Heart right ventricle (tissue), 16 donors: ENCODE measurements around the gene CHD6. TPM values are rescaled to one million over a fixed set of nuclear protein-coding genes. Genes with fewer than 3 reads are reported as not detected.

ENCODE experiments used
- ATAC-seq, 8 donors: fragments of 200-7000 bp; cut with Tn5 transposase; one replicate each; pipeline ENCODE4 v1.9.1; 2020; ENCODE audit warnings: mild to moderate bottlenecking in 8 of 8, moderate library complexity in 8 of 8, moderate number of reproducible peaks in 1 of 8
- DNase-seq, 2 donors: peaks; one replicate each; pipeline ENCODE4 v3.0.0-alpha.2; 2020
- H3K27ac ChIP-seq, 10 donors: fragments of 200-600 bp; sonication (generic) in 2 of 10; one replicate each; pipeline versions ENCODE4 v1.5.0 to v1.8.0; 2020 to 2022; ENCODE audit warnings: mild to moderate bottlenecking in 3 of 10
- H3K27me3 ChIP-seq, 7 donors: fragments of 200-600 bp; one replicate each; pipeline ENCODE4 v1.8.0; 2021 to 2022; ENCODE audit warnings: mild to moderate bottlenecking in 2 of 7
- H3K36me3 ChIP-seq, 9 donors: fragments of 200-600 bp; sonication (generic) in 1 of 9; one replicate each; pipeline versions ENCODE4 v1.5.0 to v1.8.0; 2020 to 2022; ENCODE audit warnings: mild to moderate bottlenecking in 2 of 9
- H3K4me1 ChIP-seq, 9 donors: fragments of 200-600 bp; sonication (generic) in 1 of 9; one replicate each; pipeline versions ENCODE4 v1.5.0 to v1.8.0; 2020 to 2022; ENCODE audit warnings: mild to moderate bottlenecking in 4 of 9
- H3K4me3 ChIP-seq, 10 donors: fragments of 200-600 bp; sonication (generic) in 2 of 10; one replicate each; pipeline versions ENCODE4 v1.5.0 to v1.8.0; 2020 to 2022; ENCODE audit warnings: mild to moderate bottlenecking in 7 of 10, moderate library complexity in 2 of 10
- H3K9me3 ChIP-seq, 11 donors: fragments of 200-600 bp in 10 of 11; sonication (generic) in 2 of 11; one replicate each; pipeline versions ENCODE4 v1.5.0 to v1.8.0; 2013 to 2022; ENCODE audit warnings: mild to moderate bottlenecking in 2 of 11, control low read depth in 1 of 11, moderate library complexity in 1 of 11
- WGBS, 2 donors: extraction: QIAGEN DNeasy Blood & Tissue Kit; methylation state at CpG; one replicate each; pipeline ENCODE4 v1.1.7; 2013; ENCODE audit warnings: inconsistent platforms in 1 of 2; 5-methylcytosine and 5-hydroxymethylcytosine counted together
- intact Hi-C, 10 donors: fragments of 100-400 bp; cut with DNase I; formaldehyde crosslinking; loops; one replicate each; pipeline versions ENCODE4 v1.11.1 to v1.14.2; 2022
- polyA plus RNA-seq, 2 donors: library from polyadenylated mRNA; stranded (reverse); fragments of 200-250 nt; gene quantifications; one replicate each; pipeline ENCODE4 v1.2.3, GENCODE V29; 2013
- total RNA-seq, 10 donors: library from RNA; stranded (reverse); fragmentation: NEBNext Ultra II Directional in 3 of 10; extraction: Animal tissue kit (Norgen Biotek cat#: 25700) in 3 of 10; gene quantifications; one replicate each; pipeline versions ENCODE4 v1.2.1 to v1.2.4, GENCODE V29; 2021 to 2023
- TF ChIP-seq, protein P1 (sequence below), 9 donors: fragments of 200-600 bp; sonication (generic) in 2 of 9; IDR thresholded peaks; one replicate each; pipeline versions ENCODE4 v1.5.0 to v1.8.0; 2021 to 2022; ENCODE audit warnings: antibody characterized with exemption in 9 of 9, mild to moderate bottlenecking in 5 of 9, moderate library complexity in 1 of 9
- donor health status: Arrhythmogenic right ventricular cardiomyopathy.
- donor health status: ischemic (EF 13 %, LVEDD 7.1; RV severe dilation, severe dysfunction).
- donor health status: healthy with polysubstance abuse.
- donor health status: DM: no; HTN: yes; CAD: no.
- donor health status: DM: no; HTN: no; CAD: no.
- donor health status: ischemic (EF 25% LVEDD 6.9; RV normal size, moderate dysfunction).
- donor health status: ischemic (EF 25% LVEDD 5.7; RV mildly dilated, moderate dysfunction).
- donor health status: healthy.
- donor health status: DM: yes; HTN: yes; CAD: no.
- donor health status: Ischemic cardiomyopathy.
- donor health status: ischemic (EF 35%, LVEDD 5.7; RV mildly dilated, moderate dysfunction).
- donor health status: nonischemic (EF 11% LVEDD 7.7; RV severe dilation, severe dysfunction).
- donor health status: DM: yes; HTN: yes; CAD: no.
- donor health status: PGD.
- donor health status: ischemic (EF 29% LVEDD 5.4; RV normal size, mild dysfunction).
- donor health status: nonischemic (EF 23%, LVEDD 6.1; RV moderate dilation, normal function).

Gene CHD6
- total and polyA plus RNA-seq, 12 donors, result 3.0 to 52.9 (median 39.5) TPM

DNA sequence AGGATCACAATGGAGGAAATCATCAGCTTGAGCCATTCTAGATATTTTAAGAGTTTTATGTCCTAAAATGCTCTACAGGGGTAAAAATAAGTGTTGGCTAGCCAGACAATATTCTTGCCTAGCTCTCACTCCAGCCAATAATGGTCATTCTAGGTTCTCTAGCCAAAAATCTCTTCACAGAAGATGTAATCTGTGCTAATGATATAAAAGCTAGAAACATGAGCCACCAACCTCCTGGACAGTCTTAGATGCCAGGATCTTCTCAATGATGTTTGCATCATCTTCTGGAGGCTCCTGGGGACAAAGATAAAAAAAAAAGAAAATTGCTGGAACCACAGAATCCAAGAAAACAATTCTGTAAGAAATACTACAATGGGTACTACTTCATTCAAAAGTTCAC is 119.1 kb downstream of the CHD6 start:
- peaks cover 0 to 1% (median 0%) of the 10 kb centered on the region in 11 donors for H3K9me3 ChIP-seq
- no peak for ATAC-seq
- H3K27me3 ChIP-seq, result no peaks in the 10 kb centered on the region
- TF ChIP-seq, protein P1, sequence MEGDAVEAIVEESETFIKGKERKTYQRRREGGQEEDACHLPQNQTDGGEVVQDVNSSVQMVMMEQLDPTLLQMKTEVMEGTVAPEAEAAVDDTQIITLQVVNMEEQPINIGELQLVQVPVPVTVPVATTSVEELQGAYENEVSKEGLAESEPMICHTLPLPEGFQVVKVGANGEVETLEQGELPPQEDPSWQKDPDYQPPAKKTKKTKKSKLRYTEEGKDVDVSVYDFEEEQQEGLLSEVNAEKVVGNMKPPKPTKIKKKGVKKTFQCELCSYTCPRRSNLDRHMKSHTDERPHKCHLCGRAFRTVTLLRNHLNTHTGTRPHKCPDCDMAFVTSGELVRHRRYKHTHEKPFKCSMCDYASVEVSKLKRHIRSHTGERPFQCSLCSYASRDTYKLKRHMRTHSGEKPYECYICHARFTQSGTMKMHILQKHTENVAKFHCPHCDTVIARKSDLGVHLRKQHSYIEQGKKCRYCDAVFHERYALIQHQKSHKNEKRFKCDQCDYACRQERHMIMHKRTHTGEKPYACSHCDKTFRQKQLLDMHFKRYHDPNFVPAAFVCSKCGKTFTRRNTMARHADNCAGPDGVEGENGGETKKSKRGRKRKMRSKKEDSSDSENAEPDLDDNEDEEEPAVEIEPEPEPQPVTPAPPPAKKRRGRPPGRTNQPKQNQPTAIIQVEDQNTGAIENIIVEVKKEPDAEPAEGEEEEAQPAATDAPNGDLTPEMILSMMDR (IDR thresholded peaks at IDR 0.05), result no peak
- intact Hi-C loops, result no loop called here
- no peak overlapping the region for H3K27ac ChIP-seq
- peaks cover 0 to 64% (median 17%) of the 10 kb centered on the region in 9 donors for H3K36me3 ChIP-seq
- no peak overlapping the region for H3K4me3 ChIP-seq
- peaks cover 0 to 12% (median 3%) of the 10 kb centered on the region in 9 donors for H3K4me1 ChIP-seq
- DNase-seq, result no peak

DNA sequence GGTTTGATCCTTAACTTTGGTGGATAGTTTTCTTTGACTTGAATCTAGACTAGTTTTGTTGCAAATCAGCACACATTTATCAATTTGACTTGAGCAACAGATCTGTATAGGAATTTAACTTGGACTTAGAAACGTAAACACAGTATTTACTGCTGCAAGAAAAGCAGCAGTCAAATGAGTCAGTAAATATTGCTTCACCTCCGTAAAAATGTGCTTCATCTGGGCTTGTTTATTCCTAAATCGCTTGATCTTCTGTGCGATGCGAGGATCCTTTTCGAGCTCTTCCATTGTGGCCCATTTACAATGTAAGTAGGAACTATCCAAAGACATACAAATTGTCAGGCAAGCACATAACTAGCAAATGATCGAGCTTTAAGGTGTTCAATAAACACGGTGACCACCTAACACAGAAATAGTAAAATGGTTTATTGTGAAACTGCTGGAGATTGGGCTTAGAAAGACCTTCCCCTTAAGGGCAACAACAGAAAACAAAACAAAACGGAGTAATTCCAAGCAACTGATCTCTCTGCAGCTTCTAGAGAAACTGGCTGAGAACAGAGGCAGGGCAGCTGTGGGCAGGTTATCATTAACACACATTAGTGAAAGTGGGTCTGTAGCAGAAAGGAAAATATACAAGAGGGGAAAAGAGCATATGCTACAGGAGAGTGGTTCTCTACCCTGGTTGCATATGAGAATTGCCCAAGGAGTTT is 120.8 kb downstream of the CHD6 start:
- TF ChIP-seq, protein P1 (IDR thresholded peaks at IDR 0.05), result no peak
- H3K27ac ChIP-seq, result no peak overlapping the region
- DNase-seq, result no peak
- no peaks in the 10 kb centered on the region for H3K9me3 ChIP-seq
- peaks cover 0 to 12% (median 3%) of the 10 kb centered on the region in 9 donors for H3K4me1 ChIP-seq
- WGBS, 2 donors, result 96 to 97% methylated on average over 9 of the region's 9 CpGs
- peaks cover 0 to 72% (median 17%) of the 10 kb centered on the region in 9 donors for H3K36me3 ChIP-seq
- intact Hi-C loops, result no loop called here
- no peaks in the 10 kb centered on the region for H3K27me3 ChIP-seq
- ATAC-seq, result no peak
- no peak overlapping the region for H3K4me3 ChIP-seq

DNA sequence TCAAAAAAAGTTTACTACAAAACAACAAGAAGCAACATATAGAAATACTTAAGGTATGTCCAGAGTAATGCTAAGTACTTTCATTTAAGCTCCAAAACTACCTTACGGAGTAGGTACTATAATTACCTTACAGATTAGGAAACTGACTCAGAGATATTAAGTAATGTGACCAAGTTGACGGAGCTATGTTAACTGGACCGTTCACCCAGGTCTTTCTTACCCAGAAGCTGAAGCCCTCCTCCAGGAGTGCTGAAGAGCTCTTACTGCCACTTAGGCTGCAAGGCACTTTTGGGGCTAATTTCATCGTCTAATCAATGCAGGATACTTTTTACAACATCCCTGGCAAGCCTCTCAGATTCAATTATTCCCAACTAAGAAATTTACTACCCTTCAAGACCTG is 123.7 kb downstream of the CHD6 start:
- H3K27me3 ChIP-seq, result no peaks in the 10 kb centered on the region
- H3K9me3 ChIP-seq, result no peaks in the 10 kb centered on the region
- TF ChIP-seq, protein P1 (IDR thresholded peaks at IDR 0.05), result no peak
- ATAC-seq (no peak), DNase-seq (no peak)
- no peaks in the 10 kb centered on the region for H3K4me1 ChIP-seq
- H3K27ac ChIP-seq, result no peak overlapping the region
- no peak overlapping the region for H3K4me3 ChIP-seq
- WGBS, 2 donors, result 84 to 87% methylated on average over 4 of the region's 4 CpGs
- intact Hi-C loops, result no loop called here
- peaks cover 0 to 96% (median 46%) of the 10 kb centered on the region in 9 donors for H3K36me3 ChIP-seq

DNA sequence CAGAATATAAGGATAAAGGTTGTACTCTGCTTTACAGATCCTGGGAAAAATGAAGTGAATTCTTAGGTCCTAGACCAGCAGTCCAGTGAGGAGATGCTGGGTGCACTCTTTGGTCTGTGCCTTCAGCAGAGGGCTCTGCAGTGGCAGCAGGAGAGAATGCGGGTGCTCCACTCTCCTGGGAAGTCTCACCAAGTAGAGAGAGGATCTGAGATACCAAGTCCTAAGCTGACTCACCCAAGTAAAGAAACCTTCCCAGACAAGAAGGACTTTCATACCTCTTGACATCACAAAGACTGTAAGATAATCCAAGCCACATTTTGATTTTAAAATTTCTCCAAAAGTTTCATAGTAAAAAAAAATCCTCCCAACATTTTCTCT is 134.6 kb downstream of the CHD6 start:
- H3K27me3 ChIP-seq, result no peaks in the 10 kb centered on the region
- intact Hi-C loops, result no loop called here
- no peaks in the 10 kb centered on the region for H3K4me1 ChIP-seq
- no peak for DNase-seq
- H3K4me3 ChIP-seq, result no peak overlapping the region
- 95 to 100% methylated on average over 1 of the region's 1 CpG for WGBS, 2 donors
- TF ChIP-seq, protein P1 (IDR thresholded peaks at IDR 0.05), result no peak
- no peak overlapping the region for H3K27ac ChIP-seq
- H3K9me3 ChIP-seq, result peaks cover 0 to 8% (median 0%) of the 10 kb centered on the region in 11 donors
- peaks cover 0 to 100% (median 37%) of the 10 kb centered on the region in 9 donors for H3K36me3 ChIP-seq
- ATAC-seq, result no peak
